ENCODE data around the gene MYBPC2.

DNA sequence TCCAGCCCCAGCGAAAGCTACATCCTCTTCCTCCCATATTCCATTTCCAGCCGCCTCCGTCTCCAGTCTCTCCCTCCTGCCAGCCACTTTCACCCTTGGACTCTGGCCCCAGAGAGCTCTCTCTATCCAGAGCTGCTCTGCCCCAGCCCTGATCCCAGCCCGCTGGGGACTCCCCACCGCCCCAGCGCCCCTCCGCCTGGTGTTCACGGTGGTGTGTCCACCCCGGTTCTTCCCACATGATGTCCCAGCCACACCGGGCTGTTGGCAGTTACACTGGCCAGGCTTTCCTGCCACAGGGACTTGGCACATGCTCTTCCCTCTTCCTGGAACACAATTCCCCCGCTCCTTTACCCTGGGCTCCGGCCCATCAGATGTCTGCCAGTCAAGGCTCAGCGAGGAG is 32.3 kb downstream of the MYBPC2 start:
- TF ChIP-seq, protein P1, sequence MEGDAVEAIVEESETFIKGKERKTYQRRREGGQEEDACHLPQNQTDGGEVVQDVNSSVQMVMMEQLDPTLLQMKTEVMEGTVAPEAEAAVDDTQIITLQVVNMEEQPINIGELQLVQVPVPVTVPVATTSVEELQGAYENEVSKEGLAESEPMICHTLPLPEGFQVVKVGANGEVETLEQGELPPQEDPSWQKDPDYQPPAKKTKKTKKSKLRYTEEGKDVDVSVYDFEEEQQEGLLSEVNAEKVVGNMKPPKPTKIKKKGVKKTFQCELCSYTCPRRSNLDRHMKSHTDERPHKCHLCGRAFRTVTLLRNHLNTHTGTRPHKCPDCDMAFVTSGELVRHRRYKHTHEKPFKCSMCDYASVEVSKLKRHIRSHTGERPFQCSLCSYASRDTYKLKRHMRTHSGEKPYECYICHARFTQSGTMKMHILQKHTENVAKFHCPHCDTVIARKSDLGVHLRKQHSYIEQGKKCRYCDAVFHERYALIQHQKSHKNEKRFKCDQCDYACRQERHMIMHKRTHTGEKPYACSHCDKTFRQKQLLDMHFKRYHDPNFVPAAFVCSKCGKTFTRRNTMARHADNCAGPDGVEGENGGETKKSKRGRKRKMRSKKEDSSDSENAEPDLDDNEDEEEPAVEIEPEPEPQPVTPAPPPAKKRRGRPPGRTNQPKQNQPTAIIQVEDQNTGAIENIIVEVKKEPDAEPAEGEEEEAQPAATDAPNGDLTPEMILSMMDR (IDR thresholded peaks at IDR 0.05), result no peak
- TF ChIP-seq POLR2A (IDR thresholded peaks at IDR 0.05), result no peak

Data from upper lobe of left lung (tissue), 4 donors.